Measurements from ENCODE around the gene TNKS2.

- TF ChIP-seq CTCF (IDR thresholded peaks at IDR 0.05; ENCODE audit: poor library complexity) = no peak
- TF ChIP-seq EZH2 (IDR thresholded peaks at IDR 0.05; ENCODE audit: borderline replicate concordance) = no peak
- TF ChIP-seq EZH2phosphoT487 (IDR thresholded peaks at IDR 0.05; ENCODE audit: low read depth, severe bottlenecking, unreplicated experiment) = no peak
Observed at GRCh38 chr10:91875779-91876178, 77.6 kb downstream of the TNKS2 start.

All from hepatocyte (in vitro differentiated cells).